GM12801 (cell line): ENCODE measurements around the gene TLCD5.

Source experiments
- TF ChIP-seq, protein P1 (sequence below): IDR thresholded peaks from one replicate; pipeline ENCODE4 v1.5.1; 2011; ENCODE audit warnings: control low read depth; ENCODE audit not compliant: insufficient read length; ENCODE audit errors: extremely low read depth

TLCD5 gene

DNA sequence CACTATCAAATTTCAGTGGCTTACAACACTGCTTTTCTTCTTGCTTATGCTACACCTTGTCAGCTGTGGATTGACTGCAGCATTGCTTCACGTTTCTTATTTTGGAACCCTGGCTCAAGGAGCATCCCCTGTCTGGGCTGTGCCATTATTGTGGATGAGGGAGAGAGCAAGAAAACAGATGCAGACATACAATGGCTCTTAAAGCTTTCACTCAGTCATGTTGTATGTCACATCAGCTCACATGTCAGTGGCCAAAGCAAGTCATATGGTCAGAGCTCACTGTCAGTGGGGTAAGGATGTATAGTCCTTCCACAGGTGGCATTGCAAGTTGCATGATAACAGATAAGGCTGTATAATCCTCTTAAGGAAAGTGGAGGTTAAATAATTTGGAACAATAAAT lies 21.1 kb downstream of the TLCD5 start:
- TF ChIP-seq, protein P1, sequence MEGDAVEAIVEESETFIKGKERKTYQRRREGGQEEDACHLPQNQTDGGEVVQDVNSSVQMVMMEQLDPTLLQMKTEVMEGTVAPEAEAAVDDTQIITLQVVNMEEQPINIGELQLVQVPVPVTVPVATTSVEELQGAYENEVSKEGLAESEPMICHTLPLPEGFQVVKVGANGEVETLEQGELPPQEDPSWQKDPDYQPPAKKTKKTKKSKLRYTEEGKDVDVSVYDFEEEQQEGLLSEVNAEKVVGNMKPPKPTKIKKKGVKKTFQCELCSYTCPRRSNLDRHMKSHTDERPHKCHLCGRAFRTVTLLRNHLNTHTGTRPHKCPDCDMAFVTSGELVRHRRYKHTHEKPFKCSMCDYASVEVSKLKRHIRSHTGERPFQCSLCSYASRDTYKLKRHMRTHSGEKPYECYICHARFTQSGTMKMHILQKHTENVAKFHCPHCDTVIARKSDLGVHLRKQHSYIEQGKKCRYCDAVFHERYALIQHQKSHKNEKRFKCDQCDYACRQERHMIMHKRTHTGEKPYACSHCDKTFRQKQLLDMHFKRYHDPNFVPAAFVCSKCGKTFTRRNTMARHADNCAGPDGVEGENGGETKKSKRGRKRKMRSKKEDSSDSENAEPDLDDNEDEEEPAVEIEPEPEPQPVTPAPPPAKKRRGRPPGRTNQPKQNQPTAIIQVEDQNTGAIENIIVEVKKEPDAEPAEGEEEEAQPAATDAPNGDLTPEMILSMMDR = no peak

DNA sequence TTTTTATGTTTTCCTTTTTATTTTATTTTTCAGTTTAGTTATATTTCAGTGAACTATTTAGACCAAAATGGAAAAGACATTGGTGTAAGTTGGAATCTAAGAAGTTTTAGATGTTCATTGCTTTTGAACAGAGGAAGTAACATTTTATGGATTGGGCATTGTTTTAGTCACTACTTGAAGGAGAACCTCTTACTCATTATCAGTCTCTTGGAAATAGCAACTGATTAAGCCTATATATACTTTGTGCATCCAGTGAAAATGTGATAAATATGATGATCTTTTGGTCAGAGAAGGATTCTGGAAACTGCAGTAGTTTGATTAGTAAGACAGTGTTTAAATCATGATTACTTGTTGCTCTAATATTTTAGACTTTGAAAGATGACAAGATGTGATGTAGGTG lies 25.5 kb downstream of the TLCD5 start:
- TF ChIP-seq, protein P1 = no peak

DNA sequence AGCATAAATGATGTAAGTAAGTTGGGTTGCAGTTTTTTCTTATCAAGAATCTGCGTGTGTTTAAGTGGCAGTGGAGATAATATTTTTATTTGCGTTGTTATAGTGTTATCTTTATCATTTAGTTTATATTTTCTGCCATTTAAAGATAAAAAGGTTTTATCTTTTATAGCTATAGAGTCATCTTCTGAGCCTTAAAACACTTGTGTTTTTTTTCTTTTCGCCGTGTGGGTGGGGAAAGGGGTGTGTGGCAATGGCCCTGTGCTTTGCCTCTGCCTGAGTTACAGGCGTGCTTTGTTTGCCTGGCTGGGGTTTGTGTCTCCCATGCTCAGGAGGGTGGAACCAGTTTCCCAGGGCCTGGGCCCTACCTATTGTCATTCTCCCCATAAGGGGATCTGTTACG lies 27.3 kb downstream of the TLCD5 start:
- TF ChIP-seq, protein P1 = no peak

DNA sequence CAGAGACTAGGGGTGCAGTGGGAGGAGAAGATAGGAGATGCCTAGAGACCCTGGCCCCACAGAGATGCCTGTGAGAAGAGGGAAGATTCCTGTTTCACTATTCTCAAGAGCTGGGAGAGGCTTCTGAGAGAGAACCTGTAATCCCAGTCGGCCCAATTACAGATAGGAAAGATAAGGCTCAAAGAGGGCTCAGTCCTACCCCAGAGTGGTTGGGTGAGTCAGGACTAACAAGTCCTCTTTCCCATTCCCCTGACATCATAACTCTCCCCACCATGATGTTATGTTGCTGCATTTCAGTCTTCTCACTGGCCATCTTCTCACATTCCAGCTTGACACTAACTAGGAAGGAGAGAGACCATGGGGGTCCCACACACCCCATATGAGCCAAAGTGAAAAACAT lies 29.0 kb downstream of the TLCD5 start:
- TF ChIP-seq, protein P1 = no peak

DNA sequence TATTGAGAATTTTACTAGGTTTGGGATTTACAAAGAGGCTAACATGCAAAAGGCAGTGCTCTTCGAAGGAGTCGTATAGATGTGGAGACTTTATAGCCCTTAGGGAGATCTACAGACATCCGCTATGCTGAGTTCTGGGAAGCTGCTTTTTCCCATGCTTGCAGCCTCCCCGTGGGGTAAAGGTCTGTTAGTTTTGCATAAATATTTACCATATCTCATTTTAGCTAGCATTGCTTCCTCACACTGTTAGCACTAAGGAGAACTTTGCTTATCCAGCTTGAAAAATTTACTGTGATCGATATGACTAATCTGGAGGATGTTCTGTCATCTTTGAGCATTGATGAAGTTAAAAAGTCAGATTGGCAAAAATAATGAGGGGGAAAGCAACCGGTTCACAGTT lies 29.7 kb downstream of the TLCD5 start:
- TF ChIP-seq, protein P1 = no peak

DNA sequence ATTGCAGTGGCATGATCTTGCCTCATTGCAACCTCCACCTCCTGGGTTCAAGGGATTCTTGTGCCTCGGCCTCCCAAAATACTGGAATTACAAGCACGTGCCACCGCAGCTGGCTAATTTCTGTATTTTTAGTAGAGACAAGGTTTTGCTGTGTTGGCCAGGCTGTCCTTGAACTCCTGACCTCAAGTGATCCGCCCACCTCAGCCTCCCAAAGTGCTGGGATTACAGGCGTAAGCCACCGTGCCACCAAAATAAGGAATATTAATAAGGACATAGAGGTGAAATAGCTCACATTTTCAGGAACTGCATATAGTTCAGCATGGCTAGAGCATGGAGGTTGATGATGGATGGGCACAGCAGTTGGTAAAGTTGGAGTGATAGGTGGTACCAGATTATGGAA lies 32.5 kb downstream of the TLCD5 start:
- TF ChIP-seq, protein P1 = no peak

DNA sequence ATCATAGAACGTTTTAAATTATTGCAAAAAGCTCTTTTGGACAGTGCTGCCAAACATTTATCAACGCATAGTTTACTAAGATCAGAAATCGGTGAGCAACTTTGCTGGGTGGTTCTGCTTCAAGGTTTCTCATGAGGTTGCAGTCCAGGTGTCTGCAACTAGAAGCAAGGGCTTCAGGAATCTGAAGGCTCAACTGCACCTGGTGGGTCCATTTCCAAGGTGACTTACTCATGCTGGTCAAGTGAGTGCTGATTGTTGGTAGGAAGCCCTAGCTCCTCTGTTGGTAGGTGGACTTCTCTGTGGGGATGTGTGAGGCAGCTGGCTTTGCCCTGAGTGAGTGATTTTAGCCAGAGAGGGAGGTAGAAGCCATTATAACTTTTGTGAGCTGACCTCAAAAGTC lies 33.6 kb downstream of the TLCD5 start:
- TF ChIP-seq, protein P1 = no peak

DNA sequence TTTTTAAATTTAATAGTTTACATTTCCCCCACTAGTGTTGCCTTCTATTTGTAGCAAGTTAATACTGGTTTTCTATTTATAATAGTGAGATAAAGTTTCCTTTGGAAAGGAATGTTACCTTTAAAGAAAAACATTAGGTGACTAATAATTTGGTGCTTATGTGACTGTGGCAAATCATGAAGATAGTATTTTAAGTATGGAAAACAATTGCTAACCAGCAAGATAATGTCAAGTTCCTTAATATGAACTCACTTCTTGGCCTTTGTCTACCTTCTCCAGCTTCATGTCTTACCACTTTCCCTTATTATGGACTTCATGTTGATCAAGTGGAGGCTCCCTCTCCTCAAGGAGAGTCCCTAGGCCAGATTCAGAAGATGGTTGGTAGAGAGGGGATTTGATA lies 38.3 kb downstream of the TLCD5 start:
- TF ChIP-seq, protein P1 = no peak
